ENCODE data around the gene PSMF1.

The PSMF1 gene

DNA sequence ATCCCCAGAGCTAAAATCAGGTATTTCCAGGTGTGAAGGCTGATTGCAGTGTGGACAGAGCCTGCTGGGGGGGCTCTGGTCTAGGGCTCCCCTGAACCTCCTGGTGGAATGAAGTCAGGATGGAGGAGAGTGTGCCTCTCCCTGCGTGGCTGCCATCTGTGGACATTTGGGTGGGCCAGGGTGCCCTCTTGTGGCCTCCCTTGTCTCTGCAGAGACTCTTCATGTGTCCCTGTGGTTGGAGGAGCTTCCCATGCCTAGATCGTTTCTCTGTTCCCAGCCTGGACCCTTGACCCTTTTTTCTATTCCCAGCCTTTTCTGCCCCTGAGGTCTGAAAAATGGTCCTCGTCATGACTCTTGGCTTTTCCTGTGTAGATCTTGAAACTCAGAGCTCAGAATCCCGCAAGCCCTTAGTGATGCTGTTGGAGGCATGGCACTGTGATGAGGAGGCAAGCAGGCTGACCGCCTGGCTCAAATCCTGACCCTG, 9.9 kb upstream of the PSMF1 start:
- Mint-ChIP-seq H3K9me3 (no peaks in the 10 kb centered on the region), H3K4me1 (peaks cover 11% of the 10 kb centered on the region), H3K4me3 (no peak overlapping the region), H3K27me3 (peaks cover 10% of the 10 kb centered on the region), H3K36me3 (no peaks in the 10 kb centered on the region), H3K27ac (no peak overlapping the region)
- no peak for ATAC-seq

- H3K9me3 Mint-ChIP-seq, result no peaks in the 10 kb centered on the region
- H3K4me1 Mint-ChIP-seq, result peaks cover 21% of the 10 kb centered on the region
- ATAC-seq, result no peak
- peaks cover 10% of the 10 kb centered on the region for H3K27me3 Mint-ChIP-seq
- no peaks in the 10 kb centered on the region for H3K36me3 Mint-ChIP-seq
- H3K27ac Mint-ChIP-seq, result no peak overlapping the region
- no peak overlapping the region for H3K4me3 Mint-ChIP-seq
Measured at GRCh38 chr20:1112908-1113307, 5.5 kb upstream of the PSMF1 start.

- Mint-ChIP-seq H3K27ac (peak overlapping the region; percentile 85), H3K9me3 (no peaks in the 10 kb centered on the region)
- ATAC-seq, result no peak
Measured at GRCh38 chr20:1118004-1118335, 432 bp upstream of the PSMF1 start.

GRCh38 chr20:1119128-1119505, 715 bp downstream of the PSMF1 start:
- peak overlapping the region; percentile 85 for H3K27ac Mint-ChIP-seq
- H3K27me3 Mint-ChIP-seq, result no peaks in the 10 kb centered on the region
- peaks cover 63% of the 10 kb centered on the region for H3K4me1 Mint-ChIP-seq
- H3K36me3 Mint-ChIP-seq, result peaks cover 29% of the 10 kb centered on the region
- no peaks in the 10 kb centered on the region for H3K9me3 Mint-ChIP-seq
- peak overlapping the region; percentile 90 for H3K4me3 Mint-ChIP-seq
- ATAC-seq, result no peak

More at GRCh38 chr20:1118004-1118335, 432 bp upstream of the PSMF1 start:
- peak overlapping the region; percentile 90 for H3K4me3 Mint-ChIP-seq
- no peaks in the 10 kb centered on the region for H3K27me3 Mint-ChIP-seq
- peaks cover 29% of the 10 kb centered on the region for H3K36me3 Mint-ChIP-seq
- H3K4me1 Mint-ChIP-seq, result peaks cover 52% of the 10 kb centered on the region

DNA sequence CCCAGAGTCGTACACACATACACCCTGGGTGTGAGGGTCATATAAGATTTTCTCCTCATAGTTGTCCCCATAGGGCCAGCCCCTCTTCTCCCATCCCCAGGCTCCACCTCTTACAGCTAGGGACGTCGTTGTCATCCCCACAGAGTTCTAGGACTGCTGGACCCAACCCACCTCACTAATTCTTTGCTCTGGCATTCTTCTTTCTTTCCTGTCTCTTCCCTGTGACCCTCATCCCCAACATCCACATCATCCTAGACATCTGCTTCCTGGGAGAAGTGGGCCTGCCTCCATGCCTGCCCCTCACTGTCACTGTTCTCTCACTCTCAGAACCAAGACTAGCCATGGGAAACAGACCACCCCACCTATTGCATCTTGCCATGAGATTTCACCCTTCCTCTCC, 1.1 kb downstream of the PSMF1 start:
- no peaks in the 10 kb centered on the region for H3K9me3 Mint-ChIP-seq
- no peaks in the 10 kb centered on the region for H3K27me3 Mint-ChIP-seq
- H3K27ac Mint-ChIP-seq, result peak overlapping the region; percentile 85
- peak overlapping the region; percentile 90 for H3K4me3 Mint-ChIP-seq
- peaks cover 29% of the 10 kb centered on the region for H3K36me3 Mint-ChIP-seq
- no peak for ATAC-seq
- H3K4me1 Mint-ChIP-seq, result peaks cover 66% of the 10 kb centered on the region

DNA sequence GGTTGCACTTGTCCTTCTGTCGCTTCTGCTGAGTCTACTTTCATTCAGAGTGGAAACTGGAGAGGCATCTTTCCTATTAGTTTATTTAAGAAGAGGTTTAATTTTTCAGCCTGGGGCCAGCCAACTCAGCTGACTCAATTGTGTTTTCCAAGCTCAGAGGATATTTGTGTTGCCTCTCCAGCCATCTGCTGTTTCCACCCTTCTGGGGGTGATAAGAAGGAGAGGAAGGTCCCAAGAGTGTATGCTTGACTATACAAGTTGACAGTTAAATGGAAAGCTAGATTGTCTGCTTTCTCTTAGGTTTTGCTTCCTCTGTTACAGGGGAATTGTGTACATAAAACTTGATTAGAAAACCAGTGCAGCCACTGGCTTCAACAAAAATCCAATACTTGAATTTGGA, 3.0 kb downstream of the PSMF1 start:
- no peak for ATAC-seq
- Mint-ChIP-seq H3K36me3 (peaks cover 42% of the 10 kb centered on the region), H3K27me3 (no peaks in the 10 kb centered on the region), H3K4me3 (no peak overlapping the region), H3K9me3 (no peaks in the 10 kb centered on the region), H3K27ac (peak overlapping the region; percentile 66), H3K4me1 (peaks cover 74% of the 10 kb centered on the region)

DNA sequence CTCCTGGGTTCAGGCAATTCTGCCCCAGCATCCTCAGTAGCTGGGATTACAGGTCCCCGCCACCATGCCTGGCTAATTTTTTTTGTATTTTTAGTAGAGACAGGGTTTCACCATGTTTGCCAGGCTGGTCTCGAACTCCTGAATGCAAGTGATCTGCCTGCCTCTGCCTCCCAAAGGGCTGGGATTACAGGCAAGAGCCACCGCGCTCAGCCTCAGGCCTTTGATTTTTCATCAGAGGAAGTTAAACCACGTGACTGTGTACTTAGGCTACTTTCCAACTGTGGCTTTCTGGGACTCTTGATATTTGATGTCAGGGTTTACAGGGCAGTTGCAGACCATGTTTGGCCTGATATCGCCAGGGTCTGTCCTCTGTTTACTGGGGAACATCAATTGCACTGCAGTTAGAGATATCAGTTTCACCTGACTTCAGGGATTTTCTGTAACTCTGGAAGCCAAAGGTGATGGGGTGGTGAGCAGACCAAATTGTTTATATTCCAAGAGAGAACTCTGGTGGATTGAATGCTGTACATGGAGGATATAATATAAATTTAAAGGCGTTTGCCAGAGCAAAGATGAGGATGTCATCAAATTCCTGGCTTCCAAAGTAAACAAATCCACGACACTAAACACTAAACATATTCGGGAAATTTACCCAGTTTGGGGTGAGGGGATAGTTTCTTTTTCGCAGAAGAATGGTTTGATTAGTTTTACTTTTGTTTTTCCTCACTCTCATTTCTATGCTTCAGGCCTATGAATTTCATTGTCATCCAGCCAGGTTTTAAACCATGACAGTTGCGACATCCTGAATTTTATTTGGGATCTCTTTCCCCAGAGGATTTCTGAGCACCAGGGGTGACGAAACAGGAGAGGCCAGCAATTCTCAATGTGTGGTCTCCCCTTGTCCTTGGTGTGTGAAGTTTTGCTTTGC, 4.2 kb downstream of the PSMF1 start:
- Mint-ChIP-seq H3K27ac (peak overlapping the region; percentile 66), H3K4me1 (peaks cover 65% of the 10 kb centered on the region), H3K9me3 (no peaks in the 10 kb centered on the region), H3K4me3 (no peak overlapping the region), H3K27me3 (no peaks in the 10 kb centered on the region), H3K36me3 (peaks cover 51% of the 10 kb centered on the region)
- no peak for ATAC-seq

DNA sequence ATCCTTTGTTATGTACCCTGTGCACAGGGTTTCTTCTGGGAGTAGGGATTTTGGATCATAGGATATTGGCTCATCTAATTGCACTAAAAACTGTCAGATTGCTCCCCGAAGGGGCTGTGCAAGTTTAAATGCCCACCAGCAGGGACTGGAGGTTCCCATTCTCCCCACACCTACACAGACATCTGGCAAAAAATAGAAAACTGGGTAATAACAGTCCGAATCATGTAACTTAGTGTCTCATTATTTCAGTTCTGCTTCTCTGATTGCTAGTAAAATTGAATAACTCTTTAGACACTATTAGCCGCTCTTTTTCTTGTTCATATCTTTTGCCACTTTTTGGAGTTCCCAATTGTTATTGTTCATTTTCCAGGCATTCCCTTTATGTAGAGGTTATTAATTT, 5.3 kb downstream of the PSMF1 start:
- Mint-ChIP-seq H3K4me1 (peaks cover 62% of the 10 kb centered on the region), H3K27ac (peak overlapping the region; percentile 9), H3K4me3 (no peak overlapping the region), H3K36me3 (peaks cover 60% of the 10 kb centered on the region), H3K27me3 (no peaks in the 10 kb centered on the region), H3K9me3 (no peaks in the 10 kb centered on the region)
- no peak for ATAC-seq

DNA sequence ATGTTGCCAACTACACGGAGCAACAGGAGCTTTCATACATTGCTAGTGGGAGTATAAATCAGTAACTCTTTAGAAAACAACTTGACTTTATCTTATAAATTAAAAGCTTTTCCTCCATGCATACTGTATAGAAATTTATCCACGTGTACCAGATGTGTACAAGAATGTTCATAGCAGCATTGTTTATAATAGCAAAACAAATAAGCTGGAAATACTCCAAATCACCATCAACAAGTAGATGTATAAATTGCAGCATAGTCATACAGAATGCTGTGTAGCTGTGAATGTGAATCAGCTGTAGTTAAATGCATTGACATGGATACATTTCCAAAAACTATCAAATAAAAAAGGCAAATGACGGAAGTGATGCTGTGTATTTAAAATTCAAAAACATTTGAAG, 6.0 kb downstream of the PSMF1 start:
- Mint-ChIP-seq H3K27me3 (no peaks in the 10 kb centered on the region), H3K4me3 (no peak overlapping the region), H3K9me3 (no peaks in the 10 kb centered on the region), H3K4me1 (peaks cover 57% of the 10 kb centered on the region), H3K27ac (no peak overlapping the region), H3K36me3 (peaks cover 64% of the 10 kb centered on the region)
- ATAC-seq, result no peak

GRCh38 chr20:1125277-1125676, 6.9 kb downstream of the PSMF1 start:
- Mint-ChIP-seq H3K9me3 (no peaks in the 10 kb centered on the region), H3K36me3 (peaks cover 64% of the 10 kb centered on the region), H3K4me3 (no peak overlapping the region), H3K27ac (no peak overlapping the region), H3K27me3 (no peaks in the 10 kb centered on the region), H3K4me1 (peaks cover 50% of the 10 kb centered on the region)
- no peak for ATAC-seq

GRCh38 chr20:1127840-1128239, 9.4 kb downstream of the PSMF1 start:
- H3K4me3 Mint-ChIP-seq, result no peak overlapping the region
- peaks cover 71% of the 10 kb centered on the region for H3K36me3 Mint-ChIP-seq
- peaks cover 50% of the 10 kb centered on the region for H3K4me1 Mint-ChIP-seq
- ATAC-seq, result no peak
- no peaks in the 10 kb centered on the region for H3K27me3 Mint-ChIP-seq
- H3K27ac Mint-ChIP-seq, result no peak overlapping the region
- H3K9me3 Mint-ChIP-seq, result no peaks in the 10 kb centered on the region

DNA sequence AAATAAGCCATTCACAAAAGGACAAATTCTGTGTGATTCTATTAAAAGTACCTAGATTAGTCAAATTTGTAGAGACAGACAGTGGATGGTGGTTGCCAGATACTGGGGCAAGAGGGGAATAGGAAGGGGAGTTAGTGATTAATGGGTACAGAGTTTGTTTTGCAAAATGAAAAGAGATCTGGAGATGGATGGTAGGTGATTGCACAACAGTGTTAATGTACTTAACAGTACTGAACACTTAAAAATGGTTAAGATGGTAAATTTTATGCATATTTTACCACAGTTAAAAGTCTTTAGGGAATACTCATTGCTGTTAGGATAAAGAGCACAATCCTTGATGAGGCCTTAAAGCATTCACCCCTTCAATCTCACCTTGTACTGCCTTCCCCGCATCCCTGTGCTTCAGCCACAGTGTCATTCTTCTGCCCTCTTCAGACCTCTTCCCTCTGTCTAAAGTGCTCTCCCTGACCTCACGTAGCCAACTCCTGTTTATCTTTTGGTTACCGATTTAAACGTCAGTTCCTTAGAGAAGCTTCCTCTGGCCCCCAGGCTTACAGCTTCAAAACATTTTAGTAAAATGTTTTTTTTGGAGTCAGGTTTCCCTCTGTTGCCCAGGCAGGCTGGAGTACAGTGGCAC, 11.8 kb downstream of the PSMF1 start:
- no peaks in the 10 kb centered on the region for H3K9me3 Mint-ChIP-seq
- peaks cover 87% of the 10 kb centered on the region for H3K36me3 Mint-ChIP-seq
- H3K27ac Mint-ChIP-seq, result peak overlapping the region; percentile 76
- H3K4me1 Mint-ChIP-seq, result peaks cover 43% of the 10 kb centered on the region
- no peaks in the 10 kb centered on the region for H3K27me3 Mint-ChIP-seq
- ATAC-seq, result no peak
- no peak overlapping the region for H3K4me3 Mint-ChIP-seq

GRCh38 chr20:1130847-1131246, 12.4 kb downstream of the PSMF1 start:
- ATAC-seq, result peak; percentile 83
- Mint-ChIP-seq H3K27me3 (no peaks in the 10 kb centered on the region), H3K4me3 (peak overlapping the region; percentile 11), H3K9me3 (no peaks in the 10 kb centered on the region), H3K36me3 (peaks cover 87% of the 10 kb centered on the region), H3K4me1 (peaks cover 42% of the 10 kb centered on the region), H3K27ac (peak overlapping the region; percentile 76)

DNA sequence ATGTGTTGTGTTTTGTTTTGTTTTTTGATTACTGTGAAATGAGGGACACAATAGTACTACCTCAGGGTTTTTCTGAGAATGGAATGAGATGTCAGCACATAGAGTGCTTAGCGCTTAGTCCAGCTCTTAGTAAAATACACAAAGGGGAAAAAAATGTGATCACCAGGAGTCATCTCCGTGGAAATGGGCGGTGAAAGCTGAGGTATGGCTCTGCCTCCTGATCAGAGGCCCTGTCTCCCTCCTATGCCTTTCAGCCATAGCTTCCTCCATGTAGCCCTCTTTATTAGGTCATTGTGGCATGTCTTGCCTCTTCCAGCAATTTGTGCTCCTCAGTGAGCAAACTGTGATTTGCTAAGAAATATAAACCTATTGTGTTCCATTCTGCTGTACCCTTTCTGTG, 13.0 kb downstream of the PSMF1 start:
- no peaks in the 10 kb centered on the region for H3K9me3 Mint-ChIP-seq
- no peaks in the 10 kb centered on the region for H3K27me3 Mint-ChIP-seq
- peak overlapping the region; percentile 11 for H3K4me3 Mint-ChIP-seq
- no peak for ATAC-seq
- peak overlapping the region; percentile 76 for H3K27ac Mint-ChIP-seq
- peaks cover 39% of the 10 kb centered on the region for H3K4me1 Mint-ChIP-seq
- H3K36me3 Mint-ChIP-seq, result peaks cover 86% of the 10 kb centered on the region

- no peak for ATAC-seq
- Mint-ChIP-seq H3K27ac (no peak overlapping the region), H3K27me3 (no peaks in the 10 kb centered on the region), H3K36me3 (peaks cover 90% of the 10 kb centered on the region), H3K9me3 (no peaks in the 10 kb centered on the region), H3K4me3 (no peak overlapping the region), H3K4me1 (peaks cover 39% of the 10 kb centered on the region)
Measured at GRCh38 chr20:1134355-1134754, 16.0 kb downstream of the PSMF1 start.

GRCh38 chr20:1134836-1135235, 16.4 kb downstream of the PSMF1 start:
- no peaks in the 10 kb centered on the region for H3K9me3 Mint-ChIP-seq
- peaks cover 39% of the 10 kb centered on the region for H3K4me1 Mint-ChIP-seq
- H3K4me3 Mint-ChIP-seq, result no peak overlapping the region
- no peak overlapping the region for H3K27ac Mint-ChIP-seq
- peaks cover 88% of the 10 kb centered on the region for H3K36me3 Mint-ChIP-seq
- ATAC-seq, result no peak
- H3K27me3 Mint-ChIP-seq, result no peaks in the 10 kb centered on the region

Measured in stimulated activated memory B cell treated with anti-CD40 and anti-IgM and Interleukin-4, amounts not matched to agents 10 μg/mL and 1 μg/mL and 100 μg/mL, for 72 hours (primary cell).